T-cell (primary cell): ENCODE measurements around the gene SMPDL3A. TPM values are rescaled to one million over a fixed set of nuclear protein-coding genes. Genes with fewer than 3 reads are reported as not detected.

Experiments
- ATAC-seq, 4 experiments: fragments of 200-7000 bp in 3 of 4; fragments of 150-1000 bp in 1 of 4; cut with Tn5 transposase; replicated peaks in 1 of 4; 1 replicate in 3 of 4; 2 replicates in 1 of 4; pipeline ENCODE4 v1.10.0; 2021; ENCODE audit warnings: moderate library complexity in 3 of 4, mild to moderate bottlenecking in 2 of 4, moderate number of reproducible peaks in 1 of 4
- CTCF ChIA-PET, 2 donors: fragments of 300-600 bp; sonication (Branson Sonifier 250); formaldehyde crosslinking; loops; one replicate each; lab custom pipeline; 2022; ENCODE audit warnings: antibody characterized with exemption in 2 of 2; lab: Charles Lee
- POLR2A ChIA-PET, 2 donors: fragments of 300-600 bp; sonication (Branson Sonifier 250); formaldehyde crosslinking; loops; one replicate each; lab custom pipeline; 2022; ENCODE audit warnings: antibody characterized with exemption in 2 of 2; lab: Charles Lee
- DNase-seq, 35 experiments: peaks; one replicate each; pipeline versions ENCODE4 v3.0.0 to v3.0.0-alpha.2; 2013 to 2023
- H3K27ac ChIP-seq: one replicate; pipeline ENCODE4 v1.5.1; 2013; ENCODE audit warnings: low read length
- H3K27me3 ChIP-seq, 2 experiments: replicated peaks in 1 of 2; 1 replicate in 1 of 2; 2 replicates in 1 of 2; pipeline versions ENCODE4 v1.6.1 to v1.7.0; 2013; ENCODE audit warnings: low read length in 1 of 2, mixed read lengths in 1 of 2; ENCODE audit not compliant: control insufficient read depth in 2 of 2, insufficient read depth in 2 of 2; ENCODE audit errors: extremely low read depth in 1 of 2
- H3K36me3 ChIP-seq, 2 donors: 1 replicate in 1 of 2; 2 replicates in 1 of 2; pipeline versions ENCODE4 v1.6.1 to v1.7.0; 2013; ENCODE audit warnings: low read length in 1 of 2; ENCODE audit not compliant: control insufficient read depth in 2 of 2, insufficient read depth in 1 of 2; ENCODE audit errors: extremely low read depth in 1 of 2
- H3K4me1 ChIP-seq, 2 experiments: 1 replicate in 1 of 2; 2 replicates in 1 of 2; pipeline versions ENCODE4 v1.6.1 to v1.7.0; 2013; ENCODE audit warnings: low read length in 2 of 2, mixed read lengths in 1 of 2; ENCODE audit not compliant: insufficient read depth in 2 of 2, control insufficient read depth in 1 of 2; ENCODE audit errors: extremely low read depth in 1 of 2
- H3K4me3 ChIP-seq, 2 donors: 1 replicate in 1 of 2; 2 replicates in 1 of 2; pipeline versions ENCODE4 v1.5.1 to v1.7.0; 2013; ENCODE audit warnings: mild to moderate bottlenecking in 2 of 2, low read length in 1 of 2, moderate library complexity in 1 of 2; ENCODE audit not compliant: control insufficient read depth in 1 of 2; ENCODE audit errors: extremely low read depth in 1 of 2
- H3K9me3 ChIP-seq: 2 replicates; pipeline ENCODE4 v1.7.0; 2013
- H3K27ac Mint-ChIP-seq, 2 donors: one replicate each; pipeline ENCODE4 v1.8.0; 2020 to 2021; ENCODE audit warnings: mild to moderate bottlenecking in 2 of 2, mixed read lengths in 2 of 2
- H3K27me3 Mint-ChIP-seq, 2 donors: one replicate each; pipeline ENCODE4 v1.8.0; 2021 to 2022; ENCODE audit warnings: mixed read lengths in 2 of 2
- H3K36me3 Mint-ChIP-seq: one replicate; pipeline ENCODE4 v1.8.0; 2021; ENCODE audit warnings: mixed read lengths
- H3K4me1 Mint-ChIP-seq, 3 donors: one replicate each; pipeline ENCODE4 v1.8.0; 2020 to 2022; ENCODE audit warnings: mixed read lengths in 3 of 3, mild to moderate bottlenecking in 1 of 3
- H3K4me3 Mint-ChIP-seq, 3 donors: one replicate each; pipeline ENCODE4 v1.8.0; 2020 to 2022; ENCODE audit warnings: mild to moderate bottlenecking in 3 of 3, mixed read lengths in 3 of 3, moderate library complexity in 3 of 3
- H3K9me3 Mint-ChIP-seq, 3 donors: one replicate each; pipeline ENCODE4 v1.8.0; 2020 to 2022; ENCODE audit warnings: mixed read lengths in 3 of 3
- WGBS: methylation state at CpG from one replicate; pipeline ENCODE4 v1.1.5; 2013; ENCODE audit warnings: missing lambda C conversion rate; ENCODE audit not compliant: insufficient coverage; 5-methylcytosine and 5-hydroxymethylcytosine counted together
- total RNA-seq, 35 experiments: library from RNA in 6 of 35; stranded (reverse) in 6 of 35; fragments of 120-200 nt in 1 of 35; gene quantifications; one replicate each; pipeline versions ENCODE4 v1.2.1 to v1.2.4 and lab custom pipeline; 2013 to 2026

Gene SMPDL3A
- total RNA-seq, 5 donors from 2014 or later (not counting 1 experiment from before 2014, with no cell fraction given): 0.16 TPM; not detected in 4

- H3K27me3 ChIP-seq: peaks cover 2 to 3% of the 10 kb centered on the region in 2 experiments
- no peaks in the 10 kb centered on the region for H3K9me3 ChIP-seq
- H3K27ac ChIP-seq: no peak overlapping the region
- Mint-ChIP-seq H3K4me3 (no peak overlapping the region), H3K4me1 (no peaks in the 10 kb centered on the region), H3K27ac (no peak overlapping the region), H3K9me3 (no peaks in the 10 kb centered on the region), H3K36me3 (no peaks in the 10 kb centered on the region), H3K27me3 (peaks cover 4 to 12% of the 10 kb centered on the region in 2 donors)
- WGBS: 100% methylated on average over 1 of the region's 3 CpGs
- H3K4me1 ChIP-seq: no peaks in the 10 kb centered on the region
- H3K36me3 ChIP-seq: no peaks in the 10 kb centered on the region
- ChIA-PET POLR2A (no interaction called here), CTCF (no interaction called here)
- H3K4me3 ChIP-seq: no peak overlapping the region
- ATAC-seq: no peak
- DNase-seq: no peak
These were observed 43.4 kb downstream of the SMPDL3A start for GRCh38 chr6:122832459-122832858.

DNA sequence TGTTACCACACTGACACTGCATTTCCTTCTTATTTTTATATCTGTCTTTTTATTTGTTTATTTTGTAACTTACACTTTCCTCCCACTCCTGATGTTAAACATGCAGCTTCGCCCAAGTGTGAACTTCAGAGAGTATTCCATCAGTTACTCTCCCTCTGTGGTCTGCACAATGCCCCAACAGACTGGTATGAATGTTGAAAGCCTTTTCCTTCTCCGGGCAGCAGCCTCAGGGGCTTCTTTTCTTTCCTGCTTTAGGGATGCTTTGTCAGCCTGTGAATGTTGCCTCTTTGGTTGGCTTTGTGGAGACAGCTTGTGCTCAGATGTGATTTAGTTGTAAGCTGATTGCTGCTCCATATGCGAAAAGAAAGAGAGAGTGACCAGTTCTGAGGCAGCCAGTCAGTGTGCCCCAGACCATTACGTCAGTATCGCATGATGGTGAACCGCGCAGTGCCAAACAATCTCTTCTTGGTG lies 44.0 kb downstream of the SMPDL3A start:
- Histone ChIP-seq H3K4me3 (no peak overlapping the region), H3K4me1 (no peaks in the 10 kb centered on the region), H3K27ac (no peak overlapping the region), H3K27me3 (peaks cover 2 to 3% of the 10 kb centered on the region in 2 experiments), H3K9me3 (no peaks in the 10 kb centered on the region), H3K36me3 (no peaks in the 10 kb centered on the region)
- Mint-ChIP-seq H3K4me1 (no peaks in the 10 kb centered on the region), H3K36me3 (no peaks in the 10 kb centered on the region), H3K4me3 (no peak overlapping the region), H3K27me3 (peaks cover 4 to 12% of the 10 kb centered on the region in 2 donors), H3K9me3 (no peaks in the 10 kb centered on the region), H3K27ac (no peak overlapping the region)
- POLR2A ChIA-PET: no interaction called here
- no peak for DNase-seq
- ATAC-seq: no peak
- CTCF ChIA-PET: no interaction called here
- WGBS: 100% methylated on average over 3 of the region's 7 CpGs

GRCh38 chr6:122838060-122838780 lies 49.2 kb downstream of the SMPDL3A start:
- WGBS: no CpG with 5 or more reads among the region's 3 CpGs
- Histone ChIP-seq H3K4me3 (no peak overlapping the region), H3K27ac (no peak overlapping the region), H3K36me3 (no peaks in the 10 kb centered on the region), H3K9me3 (no peaks in the 10 kb centered on the region), H3K27me3 (peaks cover 0 to 3% of the 10 kb centered on the region in 2 experiments), H3K4me1 (no peaks in the 10 kb centered on the region)
- DNase-seq: no peak
- Mint-ChIP-seq H3K9me3 (no peaks in the 10 kb centered on the region), H3K27ac (no peak overlapping the region), H3K27me3 (peaks cover 4 to 12% of the 10 kb centered on the region in 2 donors), H3K4me3 (no peak overlapping the region), H3K4me1 (no peaks in the 10 kb centered on the region), H3K36me3 (no peaks in the 10 kb centered on the region)
- ChIA-PET CTCF (interaction anchor here (0.6 to 2.5 kb wide), 9 partner anchors 19 to 346 kb away, joined by 3 to 36 read pairs (median 5); no protein-coding TSS in a partner anchor), POLR2A (interaction anchor here in 1 of 2 donors (0.7 kb wide), 1 partner anchor 116 kb away, joined by 5 read pairs; no protein-coding TSS in a partner anchor)
- no peak for ATAC-seq

- H3K27me3 ChIP-seq: peaks cover 0 to 3% of the 10 kb centered on the region in 2 experiments
- H3K4me1 ChIP-seq: no peaks in the 10 kb centered on the region
- H3K27ac Mint-ChIP-seq: no peak overlapping the region
- DNase-seq (peak in 28 of 35 experiments; percentile 1 to 62 (median 21)), ATAC-seq (peak in 2 of 4 experiments; percentile 27 to 49)
- no peaks in the 10 kb centered on the region for H3K9me3 ChIP-seq
- H3K4me3 ChIP-seq: no peak overlapping the region
- no CpG with 5 or more reads among the region's 1 CpG for WGBS
- no peaks in the 10 kb centered on the region for H3K36me3 Mint-ChIP-seq
- POLR2A ChIA-PET: no interaction called here
- H3K4me3 Mint-ChIP-seq: no peak overlapping the region
- no peaks in the 10 kb centered on the region for H3K36me3 ChIP-seq
- CTCF ChIA-PET: interaction anchor here (0.6 to 2.5 kb wide), 16 partner anchors 11 to 362 kb away, joined by 3 to 36 read pairs (median 4); no protein-coding TSS in a partner anchor
- H3K9me3 Mint-ChIP-seq: no peaks in the 10 kb centered on the region
- no peak overlapping the region for H3K27ac ChIP-seq
- H3K4me1 Mint-ChIP-seq: no peaks in the 10 kb centered on the region
- peaks cover 4 to 12% of the 10 kb centered on the region in 2 donors for H3K27me3 Mint-ChIP-seq
These were observed 50.4 kb downstream of the SMPDL3A start for GRCh38 chr6:122839472-122839871.

- POLR2A ChIA-PET: no interaction called here
- H3K27ac ChIP-seq: no peak overlapping the region
- ATAC-seq (no peak), DNase-seq (no peak)
- no peaks in the 10 kb centered on the region for H3K4me1 ChIP-seq
- H3K36me3 Mint-ChIP-seq: no peaks in the 10 kb centered on the region
- H3K4me3 Mint-ChIP-seq: no peak overlapping the region
- H3K27me3 ChIP-seq: peaks cover 0 to 3% of the 10 kb centered on the region in 2 experiments
- CTCF ChIA-PET: interaction anchor here (0.6 to 2.5 kb wide), 9 partner anchors 17 to 348 kb away, joined by 3 to 36 read pairs (median 4); no protein-coding TSS in a partner anchor
- H3K36me3 ChIP-seq: no peaks in the 10 kb centered on the region
- no peaks in the 10 kb centered on the region for H3K9me3 Mint-ChIP-seq
- WGBS: 56% methylated on average over 6 of the region's 8 CpGs
- no peak overlapping the region for H3K4me3 ChIP-seq
- peaks cover 4 to 9% of the 10 kb centered on the region in 2 donors for H3K27me3 Mint-ChIP-seq
- H3K4me1 Mint-ChIP-seq: no peaks in the 10 kb centered on the region
- no peaks in the 10 kb centered on the region for H3K9me3 ChIP-seq
- H3K27ac Mint-ChIP-seq: no peak overlapping the region
These were observed 50.8 kb downstream of the SMPDL3A start for GRCh38 chr6:122839906-122840305.

DNA sequence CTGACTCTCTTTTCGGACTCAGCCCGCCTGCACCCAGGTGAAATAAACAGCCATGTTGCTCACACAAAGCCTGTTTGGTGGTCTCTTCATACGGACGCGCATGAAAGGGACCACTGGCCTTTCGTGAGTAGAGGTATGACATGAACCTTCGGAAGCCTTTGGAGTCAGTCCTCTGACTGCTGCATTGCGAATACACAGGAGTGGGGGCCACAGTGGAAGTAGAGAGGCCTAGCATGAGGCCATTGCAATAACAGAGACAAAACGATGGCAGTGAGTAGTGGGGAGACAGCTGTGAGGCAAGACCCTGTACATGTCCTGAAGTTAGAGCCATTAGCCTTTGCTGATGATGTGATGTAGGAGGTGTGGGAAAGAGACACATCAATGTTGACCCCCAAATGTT lies 56.4 kb downstream of the SMPDL3A start:
- POLR2A ChIA-PET: no interaction called here

More for the DNA sequence above, 56.4 kb downstream of the SMPDL3A start:
- Mint-ChIP-seq H3K9me3 (no peaks in the 10 kb centered on the region), H3K4me3 (no peak overlapping the region), H3K4me1 (no peaks in the 10 kb centered on the region), H3K36me3 (no peaks in the 10 kb centered on the region), H3K27me3 (peaks cover 2 to 4% of the 10 kb centered on the region in 2 donors), H3K27ac (no peak overlapping the region)
- Histone ChIP-seq H3K27ac (no peak overlapping the region), H3K27me3 (no peaks in the 10 kb centered on the region), H3K4me1 (no peaks in the 10 kb centered on the region), H3K9me3 (no peaks in the 10 kb centered on the region), H3K36me3 (no peaks in the 10 kb centered on the region), H3K4me3 (no peak overlapping the region)
- DNase-seq (no peak), ATAC-seq (no peak)
- WGBS: 89% methylated on average over 9 of the region's 9 CpGs
- CTCF ChIA-PET: no interaction called here
